Stimulated activated CD4-positive, alpha-beta T cell treated with anti-CD3 and anti-CD28 coated beads, Interleukin-12 subunit alpha, Interleukin-12 subunit beta, amount 100 ng/mL, for 24 hours (primary cell): Measurements from ENCODE around the gene RAB11FIP5.
"Not testable (repeated sequence)": the region's sequence is repeated elsewhere in the genome, so short reads cannot be mapped to it uniquely, and the experiment has no call there.

Source experiments
- DNase-seq, 2 experiments: peaks; one replicate each; pipeline ENCODE4 v3.0.0-alpha.2; 2020; ENCODE audit warnings: low read depth in 2 of 2

Gene RAB11FIP5

GRCh38 chr2:73112913-73113854 is at the start of gene RAB11FIP5:
TSS of gene RAB11FIP5 (minus strand) at chr2:73112948. CDS start at chr2:73112777, 171 bp downstream.
- DNase-seq = peak; percentile 37 to 71

GRCh38 chr2:73156539-73157124 is 43.9 kb upstream of the RAB11FIP5 start:
- DNase-seq = peak in 1 of 2 experiments; percentile 22

- DNase-seq = no peak
Measured at GRCh38 chr2:73142937-73143336, 30.2 kb upstream of the RAB11FIP5 start.

GRCh38 chr2:73141896-73142295 is 29.1 kb upstream of the RAB11FIP5 start:
- no peak for DNase-seq

GRCh38 chr2:73135236-73135635 is 22.5 kb upstream of the RAB11FIP5 start:
- no peak for DNase-seq

- no peak for DNase-seq
Measured at GRCh38 chr2:73134471-73134870, 21.7 kb upstream of the RAB11FIP5 start.

- DNase-seq = no peak
Measured at GRCh38 chr2:73133566-73134197, 20.9 kb upstream of the RAB11FIP5 start.

GRCh38 chr2:73131807-73132206 is 19.1 kb upstream of the RAB11FIP5 start:
- DNase-seq = no peak

- no peak for DNase-seq
Measured at GRCh38 chr2:73130790-73131189, 18.0 kb upstream of the RAB11FIP5 start.

GRCh38 chr2:73128841-73129535 is 16.2 kb upstream of the RAB11FIP5 start:
- no peak for DNase-seq

GRCh38 chr2:73122536-73122935 is 9.8 kb upstream of the RAB11FIP5 start:
- no peak for DNase-seq

- not testable (repeated sequence) for DNase-seq
Measured at GRCh38 chr2:73119611-73120239, 7.0 kb upstream of the RAB11FIP5 start.

GRCh38 chr2:73117441-73117840 is 4.7 kb upstream of the RAB11FIP5 start:
- DNase-seq = no peak

- no peak for DNase-seq
Measured at GRCh38 chr2:73116182-73116960, 3.6 kb upstream of the RAB11FIP5 start.

GRCh38 chr2:73114273-73114867 is 1.6 kb upstream of the RAB11FIP5 start:
- no peak for DNase-seq

- no peak for DNase-seq
Measured at GRCh38 chr2:73112026-73112912, 479 bp downstream of the RAB11FIP5 start.

GRCh38 chr2:73111073-73112025 is 1.4 kb downstream of the RAB11FIP5 start:
- DNase-seq = no peak
